ENCODE data around the gene TNIP1.

DNA sequence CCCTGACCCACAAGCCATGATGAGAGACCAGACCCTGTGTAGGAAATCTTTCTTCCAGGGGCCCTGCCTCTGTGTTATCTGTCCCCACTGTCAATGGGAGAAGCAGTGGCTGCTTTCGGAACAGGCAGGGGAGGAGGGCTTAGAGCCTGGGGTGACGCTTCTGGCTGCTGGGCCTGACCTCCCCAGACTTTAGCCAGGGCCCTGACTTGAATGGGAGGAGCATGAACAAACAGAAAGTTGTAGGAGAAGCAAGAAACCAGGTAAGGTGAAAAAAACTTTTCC lies 72.7 kb downstream of the TNIP1 start:
- no peak for TF ChIP-seq POLR2A (IDR thresholded peaks at IDR 0.05)
- TF ChIP-seq, protein P1, sequence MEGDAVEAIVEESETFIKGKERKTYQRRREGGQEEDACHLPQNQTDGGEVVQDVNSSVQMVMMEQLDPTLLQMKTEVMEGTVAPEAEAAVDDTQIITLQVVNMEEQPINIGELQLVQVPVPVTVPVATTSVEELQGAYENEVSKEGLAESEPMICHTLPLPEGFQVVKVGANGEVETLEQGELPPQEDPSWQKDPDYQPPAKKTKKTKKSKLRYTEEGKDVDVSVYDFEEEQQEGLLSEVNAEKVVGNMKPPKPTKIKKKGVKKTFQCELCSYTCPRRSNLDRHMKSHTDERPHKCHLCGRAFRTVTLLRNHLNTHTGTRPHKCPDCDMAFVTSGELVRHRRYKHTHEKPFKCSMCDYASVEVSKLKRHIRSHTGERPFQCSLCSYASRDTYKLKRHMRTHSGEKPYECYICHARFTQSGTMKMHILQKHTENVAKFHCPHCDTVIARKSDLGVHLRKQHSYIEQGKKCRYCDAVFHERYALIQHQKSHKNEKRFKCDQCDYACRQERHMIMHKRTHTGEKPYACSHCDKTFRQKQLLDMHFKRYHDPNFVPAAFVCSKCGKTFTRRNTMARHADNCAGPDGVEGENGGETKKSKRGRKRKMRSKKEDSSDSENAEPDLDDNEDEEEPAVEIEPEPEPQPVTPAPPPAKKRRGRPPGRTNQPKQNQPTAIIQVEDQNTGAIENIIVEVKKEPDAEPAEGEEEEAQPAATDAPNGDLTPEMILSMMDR (IDR thresholded peaks at IDR 0.05) = no peak

Data from testis (tissue), 2 donors.